ENCODE data around the gene LHX2. TPM values are rescaled to one million over a fixed set of nuclear protein-coding genes. Genes with fewer than 3 reads are reported as not detected.

The LHX2 gene
- total and polyA plus RNA-seq, 9 of the 15 experiments (the other 6 are each of a cell fraction or from before 2014, with no cell fraction given) = 0.07 TPM; not detected in 8

DNA sequence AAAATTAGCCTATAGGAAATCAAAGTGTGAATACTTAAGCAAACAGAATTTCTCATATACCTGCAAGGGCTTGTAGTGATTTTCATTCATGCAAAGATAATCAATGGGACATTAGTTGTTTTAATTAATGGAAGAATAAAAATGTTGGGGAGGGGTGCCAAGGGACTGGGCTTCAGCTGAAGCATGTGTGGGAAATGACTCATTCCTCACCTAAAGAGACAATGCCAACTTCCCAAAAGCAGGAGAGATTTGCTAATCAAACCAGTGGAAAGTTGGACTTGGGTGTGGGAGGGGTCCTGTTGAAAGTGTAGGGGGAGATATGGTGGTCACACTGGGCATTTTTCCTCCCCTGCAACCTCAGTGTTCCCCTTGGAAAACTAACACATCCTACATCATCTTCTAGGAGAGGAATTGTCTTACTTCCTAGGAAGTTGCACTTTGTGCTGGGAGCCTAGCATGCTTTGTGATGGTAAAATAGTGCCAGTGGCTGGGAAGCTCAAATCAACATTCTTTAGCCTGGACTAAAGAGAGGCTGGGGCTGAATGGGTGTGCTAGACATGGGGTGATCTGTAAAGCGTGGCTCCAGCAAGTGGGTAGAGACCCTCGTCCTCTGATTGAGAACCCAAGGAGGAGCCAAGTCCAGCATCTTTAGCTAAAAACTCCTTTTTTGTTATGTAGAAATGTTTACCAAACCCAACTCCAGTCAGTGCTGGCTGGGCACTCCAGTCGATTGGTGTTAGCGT is 6.4 kb upstream of the LHX2 start (continued):
- no peak for TF ChIP-seq TEAD4 (IDR thresholded peaks at IDR 0.05; ENCODE audit: low read length)
- no peak for TF ChIP-seq TEAD4 (CRISPR knock-in tag; IDR thresholded peaks at IDR 0.05; ENCODE audit: borderline replicate concordance)
- TF ChIP-seq, protein P1, sequence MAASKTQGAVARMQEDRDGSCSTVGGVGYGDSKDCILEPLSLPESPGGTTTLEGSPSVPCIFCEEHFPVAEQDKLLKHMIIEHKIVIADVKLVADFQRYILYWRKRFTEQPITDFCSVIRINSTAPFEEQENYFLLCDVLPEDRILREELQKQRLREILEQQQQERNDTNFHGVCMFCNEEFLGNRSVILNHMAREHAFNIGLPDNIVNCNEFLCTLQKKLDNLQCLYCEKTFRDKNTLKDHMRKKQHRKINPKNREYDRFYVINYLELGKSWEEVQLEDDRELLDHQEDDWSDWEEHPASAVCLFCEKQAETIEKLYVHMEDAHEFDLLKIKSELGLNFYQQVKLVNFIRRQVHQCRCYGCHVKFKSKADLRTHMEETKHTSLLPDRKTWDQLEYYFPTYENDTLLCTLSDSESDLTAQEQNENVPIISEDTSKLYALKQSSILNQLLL (CRISPR knock-in tag; IDR thresholded peaks at IDR 0.05; ENCODE audit: borderline replicate concordance) = no peak
- no peak for TF ChIP-seq FOXA1 (IDR thresholded peaks at IDR 0.05; ENCODE audit: borderline replicate concordance)
- TF ChIP-seq MIER1 (IDR thresholded peaks at IDR 0.05; ENCODE audit: low read depth) = no peak
- TF ChIP-seq, protein P2, sequence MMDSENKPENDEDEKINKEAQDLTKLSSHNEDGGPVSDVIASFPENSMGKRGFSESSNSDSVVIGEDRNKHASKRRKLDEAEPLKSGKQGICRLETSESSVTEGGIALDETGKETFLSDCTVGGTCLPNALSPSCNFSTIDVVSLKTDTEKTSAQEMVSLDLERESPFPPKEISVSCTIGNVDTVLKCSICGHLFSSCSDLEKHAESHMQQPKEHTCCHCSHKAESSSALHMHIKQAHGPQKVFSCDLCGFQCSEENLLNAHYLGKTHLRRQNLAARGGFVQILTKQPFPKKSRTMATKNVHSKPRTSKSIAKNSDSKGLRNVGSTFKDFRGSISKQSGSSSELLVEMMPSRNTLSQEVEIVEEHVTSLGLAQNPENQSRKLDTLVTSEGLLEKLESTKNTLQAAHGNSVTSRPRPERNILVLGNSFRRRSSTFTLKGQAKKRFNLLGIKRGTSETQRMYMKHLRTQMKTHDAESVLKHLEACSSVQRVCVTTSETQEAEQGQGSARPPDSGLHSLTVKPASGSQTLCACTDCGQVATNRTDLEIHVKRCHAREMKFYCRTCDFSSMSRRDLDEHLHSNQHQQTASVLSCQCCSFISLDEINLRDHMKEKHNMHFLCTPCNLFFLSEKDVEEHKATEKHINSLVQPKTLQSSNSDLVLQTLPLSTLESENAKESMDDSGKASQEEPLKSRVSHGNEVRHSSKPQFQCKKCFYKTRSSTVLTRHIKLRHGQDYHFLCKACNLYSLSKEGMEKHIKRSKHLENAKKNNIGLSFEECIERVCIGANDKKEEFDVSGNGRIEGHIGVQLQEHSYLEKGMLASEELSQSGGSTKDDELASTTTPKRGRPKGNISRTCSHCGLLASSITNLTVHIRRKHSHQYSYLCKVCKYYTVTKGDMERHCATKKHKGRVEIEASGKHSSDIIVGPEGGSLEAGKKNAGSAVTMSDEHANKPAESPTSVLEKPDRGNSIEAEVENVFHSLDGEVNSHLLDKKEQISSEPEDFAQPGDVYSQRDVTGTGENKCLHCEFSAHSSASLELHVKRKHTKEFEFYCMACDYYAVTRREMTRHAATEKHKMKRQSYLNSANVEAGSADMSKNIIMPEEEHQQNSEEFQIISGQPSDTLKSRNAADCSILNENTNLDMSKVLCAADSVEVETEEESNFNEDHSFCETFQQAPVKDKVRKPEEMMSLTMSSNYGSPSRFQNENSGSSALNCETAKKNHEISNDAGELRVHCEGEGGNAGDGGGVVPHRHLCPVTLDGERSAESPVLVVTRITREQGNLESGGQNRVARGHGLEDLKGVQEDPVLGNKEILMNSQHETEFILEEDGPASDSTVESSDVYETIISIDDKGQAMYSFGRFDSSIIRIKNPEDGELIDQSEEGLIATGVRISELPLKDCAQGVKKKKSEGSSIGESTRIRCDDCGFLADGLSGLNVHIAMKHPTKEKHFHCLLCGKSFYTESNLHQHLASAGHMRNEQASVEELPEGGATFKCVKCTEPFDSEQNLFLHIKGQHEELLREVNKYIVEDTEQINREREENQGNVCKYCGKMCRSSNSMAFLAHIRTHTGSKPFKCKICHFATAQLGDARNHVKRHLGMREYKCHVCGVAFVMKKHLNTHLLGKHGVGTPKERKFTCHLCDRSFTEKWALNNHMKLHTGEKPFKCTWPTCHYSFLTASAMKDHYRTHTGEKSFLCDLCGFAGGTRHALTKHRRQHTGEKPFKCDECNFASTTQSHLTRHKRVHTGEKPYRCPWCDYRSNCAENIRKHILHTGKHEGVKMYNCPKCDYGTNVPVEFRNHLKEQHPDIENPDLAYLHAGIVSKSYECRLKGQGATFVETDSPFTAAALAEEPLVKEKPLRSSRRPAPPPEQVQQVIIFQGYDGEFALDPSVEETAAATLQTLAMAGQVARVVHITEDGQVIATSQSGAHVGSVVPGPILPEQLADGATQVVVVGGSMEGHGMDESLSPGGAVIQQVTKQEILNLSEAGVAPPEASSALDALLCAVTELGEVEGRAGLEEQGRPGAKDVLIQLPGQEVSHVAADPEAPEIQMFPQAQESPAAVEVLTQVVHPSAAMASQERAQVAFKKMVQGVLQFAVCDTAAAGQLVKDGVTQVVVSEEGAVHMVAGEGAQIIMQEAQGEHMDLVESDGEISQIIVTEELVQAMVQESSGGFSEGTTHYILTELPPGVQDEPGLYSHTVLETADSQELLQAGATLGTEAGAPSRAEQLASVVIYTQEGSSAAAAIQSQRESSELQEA (IDR thresholded peaks at IDR 0.05; ENCODE audit: low read depth) = no peak
- TF ChIP-seq, protein P3, sequence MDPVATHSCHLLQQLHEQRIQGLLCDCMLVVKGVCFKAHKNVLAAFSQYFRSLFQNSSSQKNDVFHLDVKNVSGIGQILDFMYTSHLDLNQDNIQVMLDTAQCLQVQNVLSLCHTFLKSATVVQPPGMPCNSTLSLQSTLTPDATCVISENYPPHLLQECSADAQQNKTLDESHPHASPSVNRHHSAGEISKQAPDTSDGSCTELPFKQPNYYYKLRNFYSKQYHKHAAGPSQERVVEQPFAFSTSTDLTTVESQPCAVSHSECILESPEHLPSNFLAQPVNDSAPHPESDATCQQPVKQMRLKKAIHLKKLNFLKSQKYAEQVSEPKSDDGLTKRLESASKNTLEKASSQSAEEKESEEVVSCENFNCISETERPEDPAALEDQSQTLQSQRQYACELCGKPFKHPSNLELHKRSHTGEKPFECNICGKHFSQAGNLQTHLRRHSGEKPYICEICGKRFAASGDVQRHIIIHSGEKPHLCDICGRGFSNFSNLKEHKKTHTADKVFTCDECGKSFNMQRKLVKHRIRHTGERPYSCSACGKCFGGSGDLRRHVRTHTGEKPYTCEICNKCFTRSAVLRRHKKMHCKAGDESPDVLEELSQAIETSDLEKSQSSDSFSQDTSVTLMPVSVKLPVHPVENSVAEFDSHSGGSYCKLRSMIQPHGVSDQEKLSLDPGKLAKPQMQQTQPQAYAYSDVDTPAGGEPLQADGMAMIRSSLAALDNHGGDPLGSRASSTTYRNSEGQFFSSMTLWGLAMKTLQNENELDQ (CRISPR knock-in tag; IDR thresholded peaks at IDR 0.05; ENCODE audit: borderline replicate concordance) = no peak
